Upper lobe of left lung (tissue), 4 donors: ENCODE measurements around the gene BNC2.

Experiments
- POLR2AphosphoS5 ChIP-seq, 2 donors: sonication (generic); formaldehyde crosslinking; IDR thresholded peaks; one replicate each; pipeline ENCODE4 v1.5.1; 2017; ENCODE audit warnings: antibody characterized with exemption in 2 of 2
- TF ChIP-seq, protein P1 (sequence below), 6 experiments: fragments of 450-650 bp in 4 of 6; fragments of 200-600 bp in 2 of 6; sonication (generic) in 2 of 6; IDR thresholded peaks; one replicate each; pipeline ENCODE4 v1.5.1; 2016 to 2019; ENCODE audit warnings: antibody characterized with exemption in 6 of 6

DNA sequence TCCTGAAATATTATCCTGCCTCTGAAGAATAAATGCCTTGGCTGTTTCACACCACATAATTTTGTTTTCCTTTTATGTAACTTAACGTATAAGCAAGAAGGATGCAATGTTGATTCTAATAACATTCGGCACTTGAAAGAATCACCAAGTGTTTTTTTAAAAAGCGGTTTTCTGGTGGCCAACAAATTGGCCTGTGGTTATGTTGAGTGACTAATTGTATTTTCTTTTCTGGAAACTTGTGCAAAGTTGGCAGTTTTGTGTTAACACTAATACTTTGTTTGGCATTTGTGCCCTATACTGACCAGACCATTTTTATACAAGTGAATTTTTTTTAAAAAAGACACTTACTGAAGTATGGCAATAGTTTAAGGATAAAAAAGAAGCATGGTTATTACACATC is 452.7 kb downstream of the BNC2 start:
- no peak for TF ChIP-seq POLR2AphosphoS5 (IDR thresholded peaks at IDR 0.05)
- TF ChIP-seq, protein P1, sequence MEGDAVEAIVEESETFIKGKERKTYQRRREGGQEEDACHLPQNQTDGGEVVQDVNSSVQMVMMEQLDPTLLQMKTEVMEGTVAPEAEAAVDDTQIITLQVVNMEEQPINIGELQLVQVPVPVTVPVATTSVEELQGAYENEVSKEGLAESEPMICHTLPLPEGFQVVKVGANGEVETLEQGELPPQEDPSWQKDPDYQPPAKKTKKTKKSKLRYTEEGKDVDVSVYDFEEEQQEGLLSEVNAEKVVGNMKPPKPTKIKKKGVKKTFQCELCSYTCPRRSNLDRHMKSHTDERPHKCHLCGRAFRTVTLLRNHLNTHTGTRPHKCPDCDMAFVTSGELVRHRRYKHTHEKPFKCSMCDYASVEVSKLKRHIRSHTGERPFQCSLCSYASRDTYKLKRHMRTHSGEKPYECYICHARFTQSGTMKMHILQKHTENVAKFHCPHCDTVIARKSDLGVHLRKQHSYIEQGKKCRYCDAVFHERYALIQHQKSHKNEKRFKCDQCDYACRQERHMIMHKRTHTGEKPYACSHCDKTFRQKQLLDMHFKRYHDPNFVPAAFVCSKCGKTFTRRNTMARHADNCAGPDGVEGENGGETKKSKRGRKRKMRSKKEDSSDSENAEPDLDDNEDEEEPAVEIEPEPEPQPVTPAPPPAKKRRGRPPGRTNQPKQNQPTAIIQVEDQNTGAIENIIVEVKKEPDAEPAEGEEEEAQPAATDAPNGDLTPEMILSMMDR (IDR thresholded peaks at IDR 0.05), result no peak
